T-helper 2 cell treated with Interferon-gamma antibody and Interleukin-4, amounts not matched to agents 100 ng/mL and 5 ng/mL, for 36 hours (primary cell): ENCODE data around the gene ZIC1. TPM values are rescaled to one million over a fixed set of nuclear protein-coding genes. Genes with fewer than 3 reads are reported as not detected.

Experiments
- total RNA-seq: library from RNA; stranded (reverse); gene quantifications from 2 replicates; pipeline ENCODE4 v1.2.3, GENCODE V29; 2022

Gene ZIC1
- total RNA-seq, 1 donor from 2014 or later, result not detected

Other genes with a start within 250 kb of the ZIC1 start
- gene ZIC4, start 2.8 kb upstream of the ZIC1 start, total RNA-seq, result not detected in 2 replicates